CD1c-positive myeloid dendritic cell (primary cell): ENCODE data around the gene MAD1L1.
"Not testable (repeated sequence)": the region's sequence is repeated elsewhere in the genome, so short reads cannot be mapped to it uniquely, and the experiment has no call there.

Experiments
- DNase-seq: peaks from one replicate; pipeline ENCODE4 v3.0.0-alpha.2; 2016; ENCODE audit errors: extremely low spot score

MAD1L1 gene

DNA sequence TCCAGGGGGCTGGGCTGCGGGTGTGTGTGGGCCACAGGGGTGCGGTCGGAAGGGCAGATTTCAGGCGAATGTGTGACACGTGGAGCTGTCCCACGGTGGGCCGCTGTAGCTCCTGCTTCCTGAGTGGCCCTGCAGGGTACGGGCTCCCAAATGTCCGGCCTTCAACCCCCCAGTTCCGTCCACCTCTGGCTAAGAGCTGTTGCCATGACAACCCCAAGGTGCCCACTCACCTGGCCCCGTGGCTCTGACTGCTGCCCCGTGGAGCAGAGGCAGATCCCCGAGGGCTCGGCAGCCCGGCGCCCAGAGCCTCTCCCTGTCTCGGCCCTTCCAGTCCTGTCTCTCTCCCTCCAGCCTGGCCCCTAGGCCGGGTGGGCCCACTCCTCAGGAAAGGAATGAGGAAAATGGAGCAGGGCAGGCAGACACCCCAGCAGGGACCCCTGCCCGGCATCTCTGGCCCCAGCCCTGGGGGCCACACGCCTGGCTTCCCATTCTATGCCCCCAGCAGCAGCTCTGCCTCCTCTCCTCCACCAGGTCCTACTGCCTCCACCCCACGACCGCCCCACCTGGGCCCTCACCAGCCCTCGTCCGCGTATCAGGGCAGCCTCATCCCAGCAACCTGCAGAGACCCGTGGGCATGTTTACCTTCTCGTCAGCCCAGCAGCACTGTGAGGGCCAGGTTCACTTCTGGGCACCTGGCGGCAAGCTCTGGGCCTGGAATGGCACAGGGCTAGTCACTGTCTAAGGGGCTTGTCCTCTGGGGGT, 347.1 kb downstream of the MAD1L1 start:
- no peak for DNase-seq

DNA sequence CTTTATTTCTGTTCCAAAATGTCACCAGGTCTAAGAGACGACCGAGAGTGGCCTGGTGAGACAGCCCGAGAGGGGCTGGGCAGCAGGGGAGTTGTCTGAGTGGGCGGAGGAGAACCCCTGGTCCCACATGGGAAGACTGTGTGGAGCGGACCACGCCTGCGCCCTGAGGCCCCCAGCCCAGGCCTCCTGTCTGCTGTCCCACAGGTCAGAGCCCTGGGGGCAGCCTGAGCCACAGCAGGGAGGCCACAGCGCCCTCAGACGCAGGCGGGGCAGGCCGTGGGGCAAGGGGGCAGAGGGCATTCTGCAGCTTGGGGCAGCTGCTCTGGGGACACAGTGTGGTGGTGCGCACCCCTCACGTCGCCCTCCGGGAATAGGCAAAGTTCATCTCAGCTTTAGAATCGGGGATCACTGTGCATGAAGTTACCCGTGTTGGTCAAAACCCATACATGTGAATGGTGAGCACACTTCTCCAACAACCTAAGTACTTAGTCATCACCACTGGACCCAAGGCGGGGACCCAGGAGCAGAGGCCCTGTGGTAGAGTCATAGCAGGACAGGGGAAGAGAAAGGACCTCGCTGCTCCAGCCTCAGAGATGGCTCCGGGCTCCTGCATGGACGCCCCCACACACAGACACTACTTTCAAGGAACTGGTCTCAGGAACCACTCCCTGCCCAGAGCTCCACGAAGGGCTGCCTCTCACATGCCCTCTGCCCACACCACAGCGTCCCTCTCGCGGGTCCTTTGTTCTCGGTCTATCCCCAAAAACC, 348.0 kb downstream of the MAD1L1 start:
- peak; percentile 73 for DNase-seq

DNA sequence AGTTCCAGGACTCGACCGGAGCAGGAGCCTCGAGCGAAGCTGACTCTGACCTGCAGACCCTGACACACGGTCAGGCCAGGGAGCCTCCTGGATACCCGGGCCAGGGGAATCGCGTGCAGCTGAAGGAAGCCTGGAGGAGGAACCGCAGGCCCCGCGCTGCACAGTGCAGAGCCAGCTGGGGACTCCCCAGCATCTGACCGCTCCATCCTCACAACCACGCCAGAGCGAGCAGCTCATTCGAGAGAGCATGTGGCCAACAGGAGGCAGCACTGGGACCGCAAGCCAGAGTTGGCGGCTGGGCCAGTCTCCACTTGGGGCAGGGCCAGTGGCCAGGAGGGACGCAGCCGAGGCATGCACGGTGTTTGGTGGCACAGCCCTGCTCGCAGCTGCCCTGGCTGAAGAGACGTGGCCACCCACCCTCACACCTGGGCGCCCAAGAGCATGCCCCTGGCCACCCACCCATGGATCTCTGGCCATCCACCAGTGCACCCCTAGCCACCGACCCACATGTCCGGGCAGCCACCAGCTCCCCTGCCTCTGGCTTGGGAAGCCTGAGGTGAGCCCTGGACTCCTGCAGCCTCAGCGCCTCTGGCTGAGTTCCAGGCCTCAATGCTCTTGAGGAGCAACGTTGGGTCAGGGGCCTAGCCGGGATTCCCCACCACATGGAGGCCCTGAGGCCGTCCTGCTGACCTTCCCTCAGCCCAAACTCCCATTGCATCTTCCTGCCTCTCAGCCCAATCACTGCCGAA, 348.7 kb downstream of the MAD1L1 start:
- no peak for DNase-seq

DNA sequence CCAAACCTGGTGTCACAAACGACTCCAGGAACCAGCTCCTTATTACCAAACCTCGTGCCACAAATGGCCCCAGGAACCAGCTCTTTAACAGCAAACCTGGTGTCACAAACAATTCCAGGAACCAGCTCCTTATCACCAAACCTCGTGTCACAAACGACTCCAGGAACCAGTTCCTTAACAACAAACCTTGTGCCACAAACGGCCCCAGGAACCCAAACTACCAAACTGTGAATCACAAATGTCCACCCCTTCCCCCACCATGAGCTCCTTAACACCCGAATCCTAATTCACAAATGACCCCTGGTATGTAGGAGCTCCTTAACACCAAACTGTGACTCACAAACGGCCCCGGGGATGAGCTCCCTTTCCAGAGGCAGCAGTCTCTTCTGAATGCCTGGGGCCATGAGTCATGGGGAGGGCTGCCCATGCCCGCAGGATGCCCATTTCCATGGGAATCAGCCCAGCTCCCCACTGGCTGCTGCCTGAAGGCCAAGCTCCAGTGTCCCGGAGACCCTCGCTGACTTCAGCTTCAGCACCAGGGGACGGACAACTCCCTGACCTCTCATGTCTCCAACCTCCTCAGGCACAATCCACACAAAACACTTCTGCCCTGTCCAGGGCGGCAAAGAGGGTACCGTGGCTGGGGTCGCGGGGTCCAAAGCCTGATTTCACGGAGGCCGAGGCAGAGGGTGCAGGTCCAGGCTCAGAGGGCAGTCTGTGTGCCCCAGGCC, 349.5 kb downstream of the MAD1L1 start:
- peak; percentile 69 for DNase-seq

DNA sequence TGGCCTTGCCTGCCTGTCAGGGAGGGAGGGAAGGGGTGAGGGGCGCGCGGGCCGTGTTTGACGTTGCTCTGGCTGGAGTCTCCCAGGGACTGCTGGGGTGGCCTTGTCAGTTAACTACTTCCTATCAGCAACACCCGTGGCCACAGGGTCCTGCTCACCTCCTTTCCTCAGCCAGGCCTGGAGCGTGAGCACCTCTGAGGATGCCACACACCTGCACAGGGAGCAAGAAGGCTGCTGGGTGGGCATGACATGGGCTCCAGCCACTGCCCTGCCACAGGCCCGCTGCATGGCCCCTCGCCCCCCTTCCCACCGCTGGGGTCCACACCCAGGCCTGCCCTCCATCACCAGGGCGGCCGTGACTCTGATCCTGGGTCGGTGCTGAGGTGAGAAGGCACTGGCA, 350.3 kb downstream of the MAD1L1 start:
- DNase-seq = no peak

DNA sequence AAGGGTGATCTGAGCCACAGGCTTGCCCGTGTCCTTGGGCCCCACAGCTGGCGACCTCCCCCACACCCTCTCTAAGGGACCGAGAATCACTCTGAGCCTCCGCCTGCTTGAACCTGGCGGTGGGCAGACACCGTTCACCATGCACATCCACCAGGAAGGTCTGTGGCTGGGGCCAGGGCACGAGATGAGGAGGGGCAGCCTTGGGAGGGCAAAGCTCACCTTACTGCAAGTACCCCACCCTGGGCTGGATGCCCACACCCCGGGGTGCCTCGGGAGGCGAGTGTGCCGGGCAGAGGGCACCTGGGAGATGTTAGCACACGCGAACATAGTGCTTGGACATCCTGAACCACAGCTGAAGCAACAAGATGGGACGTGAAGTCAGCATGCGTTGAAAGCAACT, 350.8 kb downstream of the MAD1L1 start:
- no peak for DNase-seq

DNA sequence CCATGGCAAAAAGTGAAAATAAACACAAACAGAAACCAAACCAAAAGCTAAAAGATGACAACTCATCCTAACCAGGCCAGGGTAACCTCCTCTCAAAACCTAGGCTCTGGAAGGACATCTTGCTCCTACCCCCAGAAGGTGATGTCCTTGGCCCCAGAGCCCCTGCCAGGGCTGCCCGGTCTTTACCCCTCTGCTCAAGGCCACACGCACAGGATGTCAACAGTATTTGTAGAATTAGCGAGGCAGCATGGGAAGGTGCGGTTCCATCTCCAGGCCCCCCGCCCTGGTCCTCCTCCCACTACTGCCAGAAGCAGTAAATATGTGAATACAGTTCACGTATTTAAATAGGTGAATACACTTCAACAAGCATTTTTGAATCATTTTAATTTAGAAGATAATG, 356.1 kb downstream of the MAD1L1 start:
- not testable (repeated sequence) for DNase-seq

DNA sequence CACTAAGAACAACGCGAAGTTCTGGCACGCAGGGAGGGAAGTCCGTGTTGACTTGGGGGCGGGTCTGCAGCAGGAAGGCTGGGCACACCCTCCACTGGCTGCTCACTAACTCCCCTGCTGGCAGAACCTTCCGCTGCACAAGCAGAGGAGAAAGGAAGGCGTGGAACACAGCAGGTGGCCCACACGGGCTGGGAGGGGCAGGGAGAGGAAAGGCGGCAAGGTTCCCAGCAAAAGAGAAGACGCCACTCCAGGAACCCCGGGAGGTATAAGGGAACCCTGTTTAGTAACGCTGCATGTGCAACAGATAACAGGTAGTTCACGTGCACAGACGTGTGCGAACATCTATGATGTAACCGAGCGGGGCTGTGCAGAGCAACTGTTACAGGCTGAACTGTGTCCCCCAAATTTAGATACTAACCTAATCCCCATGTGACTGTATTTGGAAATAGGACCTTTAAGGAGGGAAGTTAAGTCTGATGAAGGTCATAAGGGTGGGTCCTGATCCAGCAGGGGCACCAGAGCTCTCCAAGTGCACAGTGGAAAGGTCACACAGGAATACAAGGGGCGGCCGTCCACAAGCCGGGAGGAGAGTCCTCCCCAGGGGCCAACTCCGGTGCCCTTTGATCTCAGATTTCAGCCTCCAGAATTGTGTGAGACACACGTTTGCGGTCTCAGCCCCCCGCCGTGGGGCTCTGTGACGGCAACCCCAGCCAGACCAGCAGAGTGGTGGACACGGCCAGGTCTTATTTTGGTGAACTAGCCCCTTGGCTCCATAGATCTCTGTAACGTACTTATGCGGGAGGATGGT, 357.1 kb downstream of the MAD1L1 start:
- peak; percentile 10 for DNase-seq

DNA sequence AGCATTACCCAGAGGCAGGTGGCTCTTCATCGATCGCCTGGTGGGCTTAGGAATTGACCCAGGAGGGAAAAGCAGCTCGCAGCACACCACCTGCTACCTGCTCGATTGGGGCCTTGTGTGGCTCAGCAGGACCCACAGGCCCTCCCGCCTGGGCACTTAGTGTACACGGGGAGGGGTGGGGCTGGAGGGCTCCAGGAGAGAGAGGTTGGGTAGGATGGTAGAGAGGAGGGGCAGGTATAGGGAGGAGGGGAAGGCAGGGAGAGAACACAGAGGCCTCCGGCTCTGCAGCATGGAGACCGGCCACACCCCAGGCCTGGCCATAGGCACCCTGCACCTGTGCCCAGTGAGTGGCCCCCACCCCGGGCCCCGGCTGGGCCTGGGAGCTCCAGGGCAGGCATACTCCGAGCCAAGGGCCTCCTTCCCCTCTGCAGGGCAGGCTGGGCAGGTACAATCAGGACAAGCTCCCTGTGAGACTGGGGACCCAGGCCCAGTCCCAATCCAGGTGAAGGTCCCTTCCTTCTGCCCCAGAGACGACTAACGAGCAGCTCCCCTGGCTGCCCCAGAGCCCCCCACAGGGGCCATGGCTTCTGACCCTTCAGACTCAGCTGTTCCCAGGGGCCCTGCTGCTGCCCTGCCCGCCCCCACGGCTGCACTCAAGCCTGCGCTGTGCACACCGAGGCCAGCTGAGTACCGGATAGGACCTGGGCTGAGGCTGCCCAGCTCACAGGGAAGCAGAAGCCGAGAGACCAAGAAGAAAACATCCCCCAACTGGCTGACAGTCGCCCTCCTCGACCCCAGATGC, 358.0 kb downstream of the MAD1L1 start:
- DNase-seq = not testable (repeated sequence)

DNA sequence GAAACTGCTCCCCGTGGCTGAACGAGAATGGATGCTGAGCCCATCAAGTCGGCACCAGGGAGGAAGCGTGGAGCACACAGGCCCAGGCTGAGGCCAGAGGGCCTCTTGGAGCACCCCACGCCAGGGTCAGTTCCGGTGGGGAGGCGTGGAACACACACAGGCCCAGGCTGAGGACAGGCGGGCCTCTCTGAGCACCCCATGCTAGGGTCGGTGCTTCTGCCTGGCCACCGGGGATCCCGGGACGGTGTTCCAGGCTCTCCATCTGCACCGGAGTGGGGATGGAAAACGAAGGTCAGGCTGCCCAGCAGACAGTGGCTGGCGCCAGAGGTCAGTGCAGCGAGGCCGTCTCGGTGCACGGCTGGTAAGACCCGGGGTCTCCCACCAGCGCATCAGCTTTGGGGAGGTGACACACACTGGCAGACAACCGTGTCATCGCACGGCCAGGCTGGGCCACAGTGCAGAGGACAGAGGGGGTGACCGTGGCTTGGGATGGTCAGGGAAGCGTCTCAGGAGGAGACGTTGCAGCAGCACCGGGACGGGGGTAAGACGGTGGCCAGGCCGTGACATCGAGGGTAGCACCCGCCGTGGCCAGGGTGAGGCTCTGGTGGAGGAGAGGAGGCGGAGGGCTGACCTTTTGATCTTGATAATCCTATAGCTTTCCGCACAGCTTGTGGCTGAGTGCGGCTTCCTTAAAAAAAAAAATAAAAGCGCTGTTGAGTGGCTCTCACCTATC, 358.7 kb downstream of the MAD1L1 start:
- DNase-seq = no peak

DNA sequence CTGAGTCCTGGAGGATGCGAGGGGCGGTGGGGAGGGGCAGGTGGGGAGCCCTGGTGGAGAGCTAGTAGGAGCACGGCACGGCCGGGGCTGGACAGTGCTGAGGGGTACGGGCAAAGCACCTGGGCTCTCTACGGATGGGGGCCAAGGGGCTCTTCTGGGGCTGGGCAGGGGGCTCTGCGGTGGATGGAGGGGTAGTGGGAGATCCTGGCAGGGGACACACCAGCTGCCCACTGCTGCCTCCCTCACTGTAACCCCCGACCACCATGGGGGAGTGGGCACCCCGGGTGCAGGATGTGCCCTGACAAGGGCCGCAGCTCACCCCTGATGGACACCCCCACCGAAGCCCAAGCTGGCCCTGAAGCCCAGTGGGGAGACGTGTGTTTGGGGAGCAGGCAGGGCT, 359.3 kb downstream of the MAD1L1 start:
- no peak for DNase-seq

DNA sequence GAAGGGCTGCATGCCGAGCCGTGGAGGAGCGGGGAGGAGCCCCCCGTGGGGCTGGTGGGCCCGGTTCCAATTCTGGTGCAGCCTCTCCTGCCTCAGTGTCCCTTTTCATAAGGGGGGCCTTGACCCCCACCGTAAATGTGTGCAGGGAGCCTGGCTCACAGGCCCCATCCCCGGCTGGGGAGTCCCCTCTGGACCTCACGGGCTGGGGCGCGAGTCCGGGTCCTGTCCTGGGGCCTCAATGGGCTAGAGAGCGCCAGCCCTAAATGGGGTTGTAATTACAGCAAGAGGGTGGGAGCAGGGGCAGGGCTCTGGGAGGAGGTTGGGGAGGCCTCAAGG, 359.7 kb downstream of the MAD1L1 start:
- no peak for DNase-seq

DNA sequence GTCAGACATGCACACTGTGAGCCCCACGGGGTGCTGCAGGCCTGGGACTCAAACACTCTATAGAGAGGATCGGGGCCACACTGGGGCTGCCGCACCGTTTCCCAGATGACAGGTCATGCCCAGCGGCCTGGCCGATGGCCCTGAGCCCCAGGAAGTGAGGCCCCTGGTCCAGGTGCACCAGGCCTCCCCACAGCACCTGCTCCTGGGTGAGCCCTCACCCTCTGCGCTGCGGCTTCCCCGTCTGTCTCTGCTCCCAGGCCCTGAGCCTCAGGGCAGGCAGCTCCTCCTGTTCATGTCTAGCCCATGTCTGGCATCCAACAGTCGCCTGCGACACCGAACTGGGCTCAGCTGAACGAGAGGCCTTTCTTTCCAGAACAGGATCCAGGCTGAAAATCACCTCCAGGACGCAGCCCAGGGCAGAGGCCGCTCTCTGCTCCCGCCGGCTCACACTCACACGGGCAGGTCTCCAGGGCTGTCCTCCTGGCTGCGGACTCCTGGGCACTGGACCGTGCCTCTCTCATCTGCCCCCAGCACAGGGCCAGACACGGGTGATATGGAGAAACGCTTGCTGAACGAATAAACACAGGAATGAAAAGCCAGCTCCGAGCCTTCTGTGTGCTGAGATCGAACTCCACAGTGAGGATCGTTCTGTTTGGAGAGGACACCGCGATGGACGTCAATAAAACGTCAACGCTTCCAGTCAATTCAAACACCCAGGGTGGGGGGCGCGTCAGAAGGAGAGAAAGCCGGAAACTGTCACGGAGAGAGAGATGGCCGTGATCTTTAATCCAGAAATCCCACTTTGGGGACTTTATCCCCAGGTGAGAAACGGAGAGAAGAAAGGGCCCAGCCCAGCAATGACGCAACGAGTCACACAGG, 360.3 kb downstream of the MAD1L1 start:
- DNase-seq = no peak

DNA sequence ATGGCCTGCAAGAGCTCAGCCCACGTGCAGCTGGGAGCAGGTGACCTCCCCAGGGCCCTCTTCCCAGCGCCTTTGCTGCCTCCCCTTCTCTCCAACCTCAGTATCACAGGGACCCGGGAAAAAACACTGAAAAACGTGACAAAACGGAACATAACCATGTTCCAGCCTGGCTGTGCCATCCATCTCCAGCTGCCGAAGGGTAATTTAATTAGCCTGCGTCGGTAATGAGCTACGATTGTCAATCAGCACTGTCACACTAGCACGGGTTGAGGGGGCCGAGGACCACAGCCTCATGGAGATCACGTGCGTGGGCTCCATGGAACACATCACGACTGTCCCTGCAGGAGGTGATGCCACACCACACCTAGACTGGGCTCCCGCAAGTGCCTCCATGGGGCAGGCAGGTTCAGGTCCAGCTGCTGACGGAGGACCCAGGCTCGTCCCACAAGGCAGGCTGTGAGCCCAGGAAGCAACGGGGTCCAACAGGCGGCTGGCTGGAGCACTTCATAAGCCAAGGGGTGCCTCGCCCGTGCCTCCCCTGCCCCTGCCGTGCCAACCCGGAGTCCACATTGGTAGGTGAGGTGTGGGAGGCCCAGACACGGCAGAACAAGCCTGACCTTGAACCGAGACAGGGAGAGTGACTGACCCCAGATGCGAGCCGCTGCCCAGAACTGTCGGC, 363.2 kb downstream of the MAD1L1 start:
- no peak for DNase-seq

DNA sequence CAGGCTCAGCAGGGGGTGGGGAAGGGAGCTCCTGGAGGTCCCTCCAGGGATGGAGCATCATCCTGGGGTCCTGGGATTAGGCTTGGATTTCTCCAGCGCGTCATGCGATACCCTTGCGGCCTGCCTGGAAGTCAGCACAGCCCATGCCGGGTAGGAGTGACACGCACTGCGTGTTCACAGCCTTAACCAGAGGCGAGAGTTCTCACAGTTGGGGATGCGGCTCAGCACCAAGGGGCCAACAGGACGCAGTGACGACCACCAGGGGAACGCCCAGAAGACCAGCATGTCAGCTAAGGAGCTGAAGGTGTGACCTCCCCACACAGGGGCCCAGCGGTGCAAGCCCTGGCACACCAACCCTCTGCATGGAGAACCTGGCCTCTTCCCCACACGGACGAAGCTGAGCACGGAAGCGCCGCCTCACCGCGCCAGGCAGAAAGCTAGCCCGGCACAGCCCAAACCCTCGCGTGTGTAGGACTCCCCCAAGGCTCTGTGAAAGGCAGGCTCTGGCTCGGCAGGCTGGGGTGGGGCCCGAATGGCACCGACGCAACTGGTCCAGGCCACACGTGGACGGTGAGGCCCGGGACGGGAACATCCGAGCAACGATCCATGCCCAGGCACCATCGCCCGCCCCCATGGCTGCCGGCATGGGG, 364.1 kb downstream of the MAD1L1 start:
- DNase-seq = no peak

DNA sequence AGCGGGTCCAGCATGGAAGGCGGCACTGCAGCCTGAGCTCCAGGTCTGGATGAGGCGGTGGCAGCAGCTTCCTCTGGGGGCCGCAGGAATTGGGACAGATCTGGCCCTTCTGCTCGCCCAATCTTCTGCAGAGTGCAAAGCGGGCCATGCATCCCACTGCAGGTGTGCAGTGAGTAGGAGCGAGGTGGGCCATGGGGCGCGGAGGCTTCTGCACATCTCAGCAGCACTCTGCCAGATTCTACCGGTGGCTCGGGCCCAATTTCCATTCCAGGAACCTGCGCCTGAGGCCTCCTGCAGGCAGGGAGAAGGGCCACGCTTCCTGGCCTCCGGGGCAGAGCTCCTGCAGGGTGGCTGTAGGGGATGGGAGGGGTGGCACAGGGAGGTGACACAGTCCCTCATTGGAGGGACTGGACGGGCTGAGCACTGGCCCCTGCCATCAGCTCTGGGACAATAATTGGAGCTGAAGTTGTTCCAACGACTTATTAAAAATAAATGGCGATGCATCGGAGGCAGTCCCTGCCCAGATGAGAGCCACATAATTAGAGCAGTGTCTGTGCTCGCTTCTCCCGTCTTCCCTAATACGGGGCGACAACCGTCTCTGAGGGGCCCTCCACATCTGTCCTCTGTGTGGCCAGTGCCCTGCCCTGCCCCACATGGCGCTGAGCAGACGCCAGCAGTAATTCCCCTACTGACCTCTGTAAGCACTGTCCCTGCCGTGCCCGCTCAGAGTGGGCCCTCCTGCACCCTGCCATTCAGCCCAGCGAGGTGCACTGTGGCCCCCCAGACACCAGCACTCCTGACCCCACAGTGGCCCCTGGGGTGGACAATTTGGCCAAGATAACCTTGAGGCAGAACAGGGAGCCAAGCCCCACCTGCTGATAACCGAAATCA, 365.1 kb downstream of the MAD1L1 start:
- no peak for DNase-seq

DNA sequence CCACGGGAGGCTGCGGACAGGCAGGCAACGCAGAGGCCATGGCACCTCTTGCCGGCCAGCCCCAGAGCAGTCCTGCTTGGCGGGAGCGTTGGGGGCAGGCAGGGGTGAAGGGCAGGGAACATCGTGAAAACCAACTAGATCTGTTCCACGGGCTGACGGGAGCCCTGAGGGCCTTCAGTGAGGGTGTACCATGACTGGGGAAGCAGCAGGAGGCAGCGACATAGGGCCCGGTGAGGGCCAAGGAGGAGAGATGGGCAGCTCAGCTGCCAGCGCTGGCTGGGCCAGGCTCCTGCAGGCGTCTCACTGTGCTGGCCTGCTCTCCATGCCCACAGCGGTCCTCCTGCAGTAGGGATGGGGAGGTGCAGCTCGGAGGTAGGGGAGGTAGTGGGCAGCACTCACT, 366.1 kb downstream of the MAD1L1 start:
- no peak for DNase-seq
